DMS 273 (cell line): ENCODE measurements around the gene GTF2H1.
"Not testable (repeated sequence)": the region's sequence is repeated elsewhere in the genome, so short reads cannot be mapped to it uniquely, and the experiment has no call there.

Experiments used
- DNase-seq: peaks from one replicate; lab custom pipeline; 2025; ENCODE audit not compliant: unreplicated experiment; lab: John Stamatoyannopoulos, UW

Gene GTF2H1

DNA sequence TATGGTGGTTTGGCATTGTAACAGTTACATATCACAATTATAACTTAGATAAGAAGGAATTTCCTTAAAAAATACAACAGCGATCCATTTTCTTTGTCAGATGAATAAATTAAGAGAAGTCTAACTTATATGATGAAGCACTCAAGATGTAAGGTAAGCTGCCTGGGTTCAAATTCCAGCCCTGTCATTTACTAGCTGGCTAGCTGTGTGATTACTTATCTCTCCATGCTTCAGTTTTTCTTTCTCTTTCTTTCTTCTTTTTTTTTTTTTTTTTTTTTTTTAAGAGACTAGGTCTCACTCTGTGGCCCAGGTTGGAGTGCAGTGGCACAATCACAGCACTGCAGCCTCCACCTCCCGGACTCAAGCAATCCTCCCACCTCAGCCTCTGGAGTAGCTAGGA is 49.8 kb downstream of the GTF2H1 start:
- no peak for DNase-seq

GRCh38 chr11:18374956-18375355 is 52.6 kb downstream of the GTF2H1 start:
- DNase-seq: no peak

DNA sequence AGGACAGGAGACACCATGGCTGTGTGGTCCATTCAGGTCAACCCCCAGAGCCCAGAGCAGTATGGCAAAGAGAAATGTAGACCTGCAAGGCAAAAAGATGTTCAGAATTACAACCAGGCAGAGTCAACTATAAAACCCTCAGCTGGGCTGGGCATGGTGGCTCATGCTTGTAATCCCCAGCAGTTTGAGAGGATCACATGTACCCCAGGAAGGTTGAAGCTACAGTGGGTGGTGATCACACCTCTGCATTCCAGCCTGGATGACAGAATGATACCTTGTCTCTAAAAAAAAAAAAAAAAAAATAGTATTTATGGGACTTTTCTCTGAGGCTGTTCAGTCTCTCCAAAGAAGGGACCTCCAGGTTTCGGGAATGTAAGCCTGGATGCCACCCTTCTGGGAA is 53.6 kb downstream of the GTF2H1 start:
- DNase-seq: no peak

GRCh38 chr11:18379201-18379600 is 56.8 kb downstream of the GTF2H1 start:
- no peak for DNase-seq

DNA sequence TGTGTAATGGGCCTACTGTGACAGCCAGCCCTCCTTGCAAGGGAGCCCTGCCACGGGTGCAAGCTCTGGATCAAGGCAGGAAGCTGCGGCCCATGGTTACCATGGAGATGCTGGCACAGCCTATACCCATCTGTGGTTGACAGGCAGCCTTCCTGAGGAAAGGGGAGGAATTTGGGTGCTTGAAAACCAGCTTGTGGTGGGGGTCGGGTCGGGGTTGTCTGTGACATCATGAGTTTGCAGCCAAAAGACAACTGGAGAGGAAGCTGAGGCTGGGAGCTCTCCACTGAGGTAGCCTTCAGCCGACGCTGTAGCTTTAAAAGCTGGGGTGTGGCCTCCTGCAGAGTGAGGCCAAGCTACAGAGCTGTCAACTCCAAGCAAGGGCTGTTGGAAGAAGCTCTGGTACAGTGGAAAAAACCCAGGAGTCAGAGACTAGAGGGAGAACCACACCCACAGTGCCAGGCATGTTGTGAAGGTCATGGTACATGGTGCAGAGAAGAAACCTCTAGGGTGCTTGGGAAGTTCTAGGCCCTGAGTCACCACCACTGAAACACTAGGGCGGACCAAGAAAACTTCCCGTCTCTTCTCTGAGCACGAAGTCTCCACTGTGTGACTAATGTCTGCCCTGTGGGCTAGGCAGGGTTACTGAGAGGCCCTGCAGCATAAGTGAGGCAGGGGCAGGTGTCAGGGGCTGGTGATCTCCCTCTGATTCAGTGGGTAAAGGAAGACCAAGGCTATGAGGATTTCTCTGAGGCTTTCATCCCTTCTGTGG is 61.2 kb downstream of the GTF2H1 start:
- DNase-seq: peak; percentile 74

- DNase-seq: no peak
Measured at GRCh38 chr11:18384157-18384641, 61.8 kb downstream of the GTF2H1 start.

GRCh38 chr11:18390088-18390487 is 67.7 kb downstream of the GTF2H1 start:
- DNase-seq: no peak

DNA sequence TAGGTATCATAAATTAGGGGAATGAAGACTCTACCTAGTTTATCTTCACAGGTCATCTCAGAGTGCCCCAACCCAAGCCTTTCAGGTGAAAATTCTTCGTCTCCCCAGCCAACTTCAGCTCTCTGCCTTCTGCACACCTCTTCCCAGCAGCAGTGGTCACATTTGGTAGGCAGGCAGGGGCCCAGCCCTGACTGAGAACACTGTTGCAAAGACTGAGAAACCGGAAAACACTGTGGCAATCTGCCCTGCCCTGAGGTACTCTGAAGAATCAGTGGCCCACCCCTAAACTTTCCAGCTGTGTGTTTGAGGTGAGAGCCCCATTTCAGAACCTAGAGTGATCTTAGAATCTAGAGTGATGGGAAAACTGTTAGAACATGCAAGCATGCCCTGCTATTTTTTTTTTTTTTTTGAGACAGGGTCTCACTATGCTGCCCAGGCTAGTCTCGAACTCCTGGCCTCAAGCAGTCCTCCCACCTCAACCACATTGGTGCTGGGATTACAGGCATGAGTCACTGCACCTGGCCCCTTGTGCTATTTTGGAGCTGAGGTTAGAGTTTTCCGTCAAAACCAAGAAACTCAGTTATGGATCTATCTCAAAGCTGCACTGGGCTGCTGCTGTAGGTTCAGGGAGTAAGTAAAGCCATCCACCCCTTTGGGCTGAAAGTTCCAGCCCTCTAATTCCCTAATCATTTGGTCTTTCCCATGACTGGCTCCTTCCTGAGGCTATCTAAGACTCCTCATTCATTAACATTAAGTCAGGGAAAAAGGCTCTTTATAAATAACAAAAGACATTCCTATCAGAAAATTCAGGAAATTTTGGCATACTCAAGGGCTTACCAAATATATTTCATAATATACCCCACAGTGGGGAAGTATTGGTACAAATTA is 70.3 kb downstream of the GTF2H1 start:
- DNase-seq: no peak

DNA sequence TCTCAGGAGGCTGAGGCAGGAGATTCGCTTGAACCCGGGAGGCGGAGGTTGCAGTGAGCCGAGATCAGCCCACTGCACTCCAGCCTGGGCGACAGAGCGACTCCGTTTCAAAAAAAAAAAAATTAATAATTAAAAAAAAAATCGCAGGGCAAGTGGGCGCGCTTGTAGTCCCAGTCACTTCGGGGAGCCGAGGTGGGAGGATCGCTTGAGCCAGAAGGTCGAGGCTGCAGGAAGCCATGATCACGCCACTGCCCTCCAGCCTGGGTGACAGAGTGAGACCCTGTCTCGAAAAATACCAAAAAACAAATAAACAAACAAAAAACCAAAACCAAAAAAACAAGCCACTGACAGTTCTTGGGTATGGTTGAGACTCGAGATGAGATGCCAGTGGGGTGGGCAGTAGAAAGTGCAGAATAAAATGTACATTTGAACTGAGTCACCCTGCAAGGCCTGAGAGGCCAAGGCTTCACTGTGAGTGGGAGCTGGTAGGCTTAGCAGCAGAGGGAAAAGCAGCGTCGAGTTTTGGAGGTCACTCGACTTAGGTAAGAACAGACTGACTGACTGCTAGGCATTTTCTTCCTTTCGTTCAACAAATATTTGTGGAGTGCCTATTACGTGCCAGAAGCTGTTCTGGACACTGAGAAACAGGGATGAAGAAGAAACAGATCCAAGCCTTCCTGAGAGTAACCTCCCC is 71.4 kb downstream of the GTF2H1 start:
- no peak for DNase-seq

DNA sequence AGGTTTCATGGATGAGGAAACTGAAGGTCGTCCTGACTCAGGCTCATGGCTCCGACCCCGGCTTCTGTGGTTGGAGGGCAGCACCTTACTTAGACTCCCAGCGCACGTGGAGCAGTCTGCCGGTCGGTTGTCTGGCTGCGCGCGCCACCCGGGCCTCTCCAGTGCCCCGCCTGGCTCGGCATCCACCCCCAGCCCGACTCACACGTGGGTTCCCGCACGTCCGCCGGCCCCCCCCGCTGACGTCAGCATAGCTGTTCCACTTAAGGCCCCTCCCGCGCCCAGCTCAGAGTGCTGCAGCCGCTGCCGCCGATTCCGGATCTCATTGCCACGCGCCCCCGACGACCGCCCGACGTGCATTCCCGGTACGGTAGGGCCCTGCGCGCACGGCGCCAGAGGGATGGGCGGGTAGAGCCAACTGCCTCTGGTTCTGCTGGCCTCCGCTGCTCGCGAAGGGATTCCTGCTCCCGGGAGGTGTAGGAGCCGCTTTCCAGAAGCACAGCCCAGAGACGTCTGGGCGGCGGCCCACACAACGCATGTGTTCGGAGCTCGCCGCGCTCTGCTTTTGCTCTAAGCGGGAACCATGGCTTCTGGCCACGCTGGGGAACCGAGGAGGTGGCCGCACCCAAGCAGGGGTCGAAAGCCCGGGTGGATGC is 72.0 kb downstream of the GTF2H1 start, which contains the start of gene LDHA:
Gene LDHA, plus strand, starts transcription at position 289 of the 653 bp plus-strand sequence. CDS start 2,280 bp downstream, outside the sequence.
- DNase-seq: peak; percentile 96

DNA sequence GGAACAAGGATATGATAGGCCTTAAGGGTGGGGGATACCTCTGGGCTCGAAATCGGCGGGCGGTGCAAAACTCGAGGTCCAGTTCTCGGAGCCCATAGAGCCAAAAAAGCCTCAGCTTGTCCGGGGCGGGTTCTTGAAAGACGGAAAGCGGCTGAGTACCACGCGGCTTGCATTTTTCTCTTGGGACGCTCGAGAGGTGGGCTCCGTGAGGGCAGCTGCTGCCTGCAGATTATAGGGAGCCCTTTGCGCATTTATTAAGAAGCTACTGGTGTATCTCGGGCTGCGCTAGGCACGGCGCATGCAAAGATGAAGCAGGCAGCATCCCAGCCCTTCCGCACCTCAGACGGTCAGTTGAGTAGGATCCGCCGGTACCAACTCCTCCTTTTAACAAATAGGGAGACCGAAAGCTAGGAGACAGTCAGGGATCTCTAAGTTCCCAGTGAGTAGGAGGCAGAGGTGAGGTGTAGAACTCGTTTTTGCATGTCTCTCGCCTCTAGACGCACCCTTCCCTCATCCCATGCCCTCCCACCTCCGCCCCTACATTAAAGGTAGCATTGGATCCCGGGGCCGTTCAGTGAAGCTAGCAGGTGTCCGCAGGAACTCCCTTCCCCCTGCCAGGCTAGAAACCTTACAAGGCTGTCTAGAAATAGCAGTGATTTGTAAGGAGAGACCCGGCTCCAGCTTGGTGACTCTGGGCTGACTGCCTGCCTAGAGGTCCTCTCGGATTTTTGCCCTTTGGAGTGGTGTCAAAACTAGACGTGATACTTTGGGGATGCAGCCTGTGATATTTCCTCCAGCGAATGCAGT is 72.8 kb downstream of the GTF2H1 start:
- peak; percentile 66 for DNase-seq

DNA sequence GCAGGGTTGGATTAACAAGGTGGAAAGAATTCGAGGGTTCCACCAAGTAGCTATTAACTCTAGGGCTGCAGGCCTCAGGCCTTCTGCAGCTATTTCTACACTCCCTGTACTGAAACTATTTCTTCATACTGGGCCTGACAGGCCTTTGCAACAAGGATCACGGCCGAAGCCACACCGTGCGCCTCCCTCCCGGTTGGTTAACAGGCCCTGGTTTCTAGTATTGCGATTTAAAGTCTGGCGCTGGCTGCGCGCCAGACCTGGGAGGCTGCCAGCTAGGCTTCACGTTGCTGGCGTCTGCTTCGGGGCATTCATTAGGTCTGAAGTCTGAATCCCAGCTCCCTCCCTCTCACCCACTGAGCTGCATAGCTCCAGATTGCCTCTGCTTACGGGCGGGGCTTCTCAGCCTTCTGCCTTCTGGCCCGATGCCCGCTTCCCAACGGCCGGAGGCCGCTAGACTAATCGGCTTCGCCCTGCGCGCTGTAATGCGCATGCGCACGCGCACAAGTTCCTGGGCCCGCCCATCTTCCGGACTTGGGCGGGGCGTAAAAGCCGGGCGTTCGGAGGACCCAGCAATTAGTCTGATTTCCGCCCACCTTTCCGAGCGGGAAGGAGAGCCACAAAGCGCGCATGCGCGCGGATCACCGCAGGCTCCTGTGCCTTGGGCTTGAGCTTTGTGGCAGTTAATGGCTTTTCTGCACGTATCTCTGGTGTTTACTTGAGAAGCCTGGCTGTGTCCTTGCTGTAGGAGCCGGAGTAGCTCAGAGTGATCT is 73.6 kb downstream of the GTF2H1 start:
- peak; percentile 98 for DNase-seq

GRCh38 chr11:18397921-18398320 is 75.6 kb downstream of the GTF2H1 start:
- no peak for DNase-seq

- not testable (repeated sequence) for DNase-seq
Measured at GRCh38 chr11:18401077-18401476, 78.7 kb downstream of the GTF2H1 start.

DNA sequence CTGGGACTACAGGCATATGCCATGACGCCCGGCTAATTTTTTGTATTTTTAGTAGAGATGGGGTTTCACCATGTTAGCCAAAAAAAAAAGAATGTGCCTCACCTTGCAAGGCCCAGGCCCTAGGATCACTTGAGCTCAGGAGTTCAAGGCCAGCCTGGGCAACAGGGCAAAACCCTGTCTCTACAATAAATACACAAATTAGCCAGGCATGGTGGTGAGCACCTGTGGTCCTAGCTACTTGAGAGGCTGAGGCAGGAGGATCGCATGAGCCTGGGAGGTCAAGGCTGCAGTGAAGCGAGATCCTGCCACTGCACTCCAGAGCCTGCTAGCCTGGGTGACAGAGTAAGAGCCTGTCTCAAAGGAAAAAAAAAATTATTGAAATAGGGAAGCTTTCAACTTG is 81.7 kb downstream of the GTF2H1 start:
- no peak for DNase-seq

DNA sequence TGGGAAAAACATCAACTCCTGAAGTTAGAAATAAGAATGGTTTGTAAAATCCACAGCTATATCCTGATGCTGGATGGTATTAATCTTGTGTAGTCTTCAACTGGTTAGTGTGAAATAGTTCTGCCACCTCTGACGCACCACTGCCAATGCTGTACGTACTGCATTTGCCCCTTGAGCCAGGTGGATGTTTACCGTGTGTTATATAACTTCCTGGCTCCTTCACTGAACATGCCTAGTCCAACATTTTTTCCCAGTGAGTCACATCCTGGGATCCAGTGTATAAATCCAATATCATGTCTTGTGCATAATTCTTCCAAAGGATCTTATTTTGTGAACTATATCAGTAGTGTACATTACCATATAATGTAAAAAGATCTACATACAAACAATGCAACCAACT is 85.0 kb downstream of the GTF2H1 start:
- DNase-seq: peak; percentile 7

GRCh38 chr11:18408558-18409291 is 86.4 kb downstream of the GTF2H1 start:
- peak; percentile 52 for DNase-seq

GRCh38 chr11:18416459-18416858 is 94.1 kb downstream of the GTF2H1 start:
- DNase-seq: no peak
